HG03469 (cell line): ENCODE results near the gene UBE2E3.

Experiments
- ATAC-seq: cut with Tn5 transposase; IDR thresholded peaks from one replicate; pipeline ENCODE4 v1.9.1; 2021; ENCODE audit warnings: mild to moderate bottlenecking, moderate library complexity, moderate number of reproducible peaks; ENCODE audit not compliant: unreplicated experiment

The UBE2E3 gene

DNA sequence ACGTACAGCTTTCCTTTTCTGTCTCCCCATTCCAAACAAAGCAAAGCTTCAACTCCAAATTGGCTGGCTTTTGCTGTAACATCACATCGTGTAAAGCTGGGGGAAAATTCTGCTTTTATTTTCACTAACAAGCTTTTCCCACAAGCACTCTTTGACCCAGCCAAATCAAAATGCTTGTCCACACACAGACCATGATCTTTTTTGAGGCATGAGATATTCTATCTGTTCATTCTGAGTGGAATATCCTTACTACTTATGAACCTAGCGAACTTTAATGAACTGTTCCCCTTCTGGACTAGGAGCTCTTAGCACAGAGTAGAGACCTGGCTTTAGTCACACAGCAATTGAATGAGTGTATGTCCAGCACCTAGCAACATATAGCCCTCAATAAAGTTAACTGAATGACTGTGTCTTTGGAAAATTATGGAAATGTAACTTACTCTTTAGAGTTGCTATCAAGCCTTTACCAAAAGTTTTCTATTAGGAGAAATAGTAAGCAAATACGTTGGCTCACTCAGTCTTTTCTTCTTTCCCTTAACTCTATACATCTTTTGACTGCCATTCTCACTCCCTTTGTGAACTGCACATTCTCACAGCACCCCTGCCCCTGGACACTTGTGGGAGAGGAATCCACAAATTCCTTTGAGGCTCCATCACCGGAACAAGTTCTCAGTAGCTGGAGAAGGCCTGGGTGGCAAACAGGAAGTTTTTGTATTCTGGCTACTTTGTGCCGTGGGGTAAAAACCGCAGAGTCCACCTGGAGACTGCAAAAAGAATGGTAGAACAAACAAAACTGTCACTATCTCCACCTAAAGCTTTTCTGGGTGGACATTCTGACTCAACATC lies 1.3 kb upstream of the UBE2E3 start:
- no peak for ATAC-seq

DNA sequence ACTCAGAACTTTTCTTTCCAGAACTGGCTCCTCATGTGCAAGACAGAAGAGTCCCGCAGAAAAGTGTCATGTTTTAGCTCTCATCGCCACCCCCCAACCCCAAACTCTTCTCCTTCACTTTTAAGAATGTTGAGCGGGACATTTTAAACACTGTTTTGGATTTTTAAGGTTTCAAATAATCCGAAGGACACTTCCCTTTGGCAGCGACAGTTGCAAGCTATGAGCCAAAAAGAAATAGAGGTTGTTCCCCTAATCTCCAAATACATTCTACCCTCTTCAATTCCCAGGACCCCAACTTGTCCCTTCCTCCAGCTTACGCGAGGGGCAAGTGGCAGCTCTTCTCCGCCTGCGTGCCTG lies 678 bp upstream of the UBE2E3 start:
- no peak for ATAC-seq

DNA sequence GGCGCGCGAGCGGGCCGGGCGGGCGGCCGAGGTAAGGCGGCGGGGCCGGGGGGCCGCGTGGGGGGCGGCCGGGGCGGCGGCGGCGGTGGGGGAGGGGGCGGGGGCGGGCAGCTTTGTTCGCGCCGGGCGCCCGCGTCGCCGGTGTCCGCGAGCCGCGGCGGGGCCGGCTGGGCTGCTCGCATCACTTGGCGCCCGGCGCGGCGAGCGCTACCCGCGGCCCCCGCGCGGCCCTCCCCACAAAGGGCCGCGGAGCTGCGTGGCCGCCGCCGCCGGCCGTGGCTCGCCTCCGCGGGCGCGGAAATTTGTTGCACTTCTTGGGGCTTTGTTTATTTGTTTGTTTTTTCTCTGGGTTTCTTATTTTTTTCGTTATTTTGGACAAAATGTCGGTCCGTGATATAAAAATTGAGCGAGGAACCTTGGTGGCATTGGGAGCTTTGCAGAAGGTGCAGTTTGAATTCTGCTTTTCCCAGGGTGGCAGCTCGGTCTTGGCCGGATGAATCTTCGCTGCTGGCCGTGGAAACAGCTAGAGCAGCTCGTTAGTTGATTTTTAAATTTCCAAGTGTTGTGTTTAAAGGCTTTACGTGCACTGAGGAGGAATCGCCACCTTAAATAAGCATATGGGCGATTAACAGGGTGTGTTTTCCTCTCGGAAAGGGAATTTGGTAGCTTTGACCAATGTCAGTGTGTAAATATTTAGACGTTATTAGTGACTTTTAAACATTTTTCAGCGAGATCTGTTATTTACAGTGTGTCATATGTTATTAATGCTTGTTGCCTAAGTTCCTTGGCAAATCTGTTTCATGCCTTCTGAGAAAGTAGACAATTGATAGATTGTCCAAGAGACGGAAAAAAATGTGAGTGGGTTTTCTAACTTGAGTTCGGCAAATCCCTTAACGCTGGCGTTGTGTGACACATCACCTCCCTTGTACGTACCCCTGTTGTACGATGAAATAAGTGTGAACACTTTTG lies 822 bp downstream of the UBE2E3 start:
- ATAC-seq, result no peak

DNA sequence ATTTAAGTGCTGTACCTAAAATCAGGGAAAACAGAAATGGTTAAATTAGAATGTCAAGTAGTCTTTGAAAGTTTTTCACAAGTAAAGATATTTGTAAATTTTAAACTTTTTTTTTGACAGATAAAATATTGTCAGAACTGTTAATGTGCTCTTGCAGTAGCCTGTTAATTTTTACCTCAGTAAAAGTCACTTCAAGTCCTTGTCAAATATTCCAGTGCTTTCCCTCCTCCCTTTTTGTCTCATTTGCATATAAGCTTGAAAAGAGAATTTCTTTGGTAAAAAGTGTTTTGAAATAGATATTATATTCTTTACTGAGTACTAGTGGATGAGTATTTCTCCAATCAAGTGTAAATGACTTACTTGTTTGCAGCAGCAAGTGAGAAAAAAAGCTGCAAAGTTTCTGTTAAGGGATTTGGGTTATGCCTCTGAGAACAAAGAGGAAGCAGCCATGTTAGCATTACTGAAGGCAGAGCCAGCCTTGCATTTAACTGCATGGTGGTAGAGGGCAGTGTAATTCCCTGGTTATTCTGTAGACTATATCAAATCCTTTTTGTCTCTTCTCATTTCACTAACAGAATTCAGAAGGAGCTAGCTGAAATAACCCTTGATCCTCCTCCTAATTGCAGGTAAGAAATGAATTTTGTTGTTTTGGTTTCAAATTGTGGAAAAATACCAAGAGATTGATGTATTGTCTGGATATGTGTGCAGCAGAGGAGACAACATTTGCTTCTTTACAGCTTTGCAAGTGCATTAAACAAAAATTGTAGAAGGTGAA lies 3.2 kb downstream of the UBE2E3 start:
- ATAC-seq, result peak; percentile 39

DNA sequence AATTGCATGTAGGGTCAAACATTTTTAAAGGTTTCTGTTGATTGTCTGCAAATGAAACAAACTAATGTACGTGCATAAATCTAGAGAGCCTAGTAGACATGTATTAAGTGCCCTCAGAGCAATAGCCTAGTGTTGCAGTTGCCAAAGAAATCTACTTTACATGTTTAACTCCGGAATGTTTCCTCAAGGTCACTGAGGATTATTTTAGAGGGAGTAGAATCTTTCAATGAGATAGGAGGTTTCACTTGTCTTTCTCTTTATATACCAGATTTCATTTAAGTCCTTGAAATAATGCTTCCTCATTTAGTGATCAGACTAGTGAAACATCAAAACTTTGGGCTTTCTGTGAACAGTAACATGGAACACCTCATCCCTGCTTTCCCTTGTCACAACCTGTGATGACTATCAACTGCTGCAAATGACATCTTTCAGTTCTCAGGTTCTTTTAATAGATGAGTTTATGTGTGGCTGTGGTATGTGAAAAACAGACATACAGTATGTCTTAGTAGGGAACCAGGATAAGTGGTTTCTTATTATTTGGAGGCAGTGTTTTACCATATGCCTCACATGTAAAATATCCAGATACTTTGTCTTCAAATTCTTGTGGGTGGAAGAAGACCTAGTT lies 5.5 kb downstream of the UBE2E3 start:
- ATAC-seq, result no peak

DNA sequence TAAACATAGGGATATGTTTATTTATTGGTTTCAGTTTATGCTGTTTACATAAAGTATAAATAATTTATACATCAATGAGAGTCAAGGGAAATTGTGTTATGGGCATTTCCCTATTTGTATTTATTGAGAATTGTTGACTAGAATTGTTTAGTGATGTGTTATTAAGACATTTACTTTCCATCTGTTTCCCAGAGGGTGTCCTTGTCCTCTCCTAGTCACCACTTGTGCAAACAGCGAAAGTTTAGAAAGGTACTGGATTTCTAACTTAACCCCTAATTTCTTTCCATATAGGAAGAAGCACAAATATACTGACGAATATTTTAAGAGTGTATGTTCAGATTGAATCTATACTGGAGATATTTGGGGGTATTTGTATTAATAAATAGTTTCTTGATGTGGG lies 6.7 kb downstream of the UBE2E3 start:
- no peak for ATAC-seq

DNA sequence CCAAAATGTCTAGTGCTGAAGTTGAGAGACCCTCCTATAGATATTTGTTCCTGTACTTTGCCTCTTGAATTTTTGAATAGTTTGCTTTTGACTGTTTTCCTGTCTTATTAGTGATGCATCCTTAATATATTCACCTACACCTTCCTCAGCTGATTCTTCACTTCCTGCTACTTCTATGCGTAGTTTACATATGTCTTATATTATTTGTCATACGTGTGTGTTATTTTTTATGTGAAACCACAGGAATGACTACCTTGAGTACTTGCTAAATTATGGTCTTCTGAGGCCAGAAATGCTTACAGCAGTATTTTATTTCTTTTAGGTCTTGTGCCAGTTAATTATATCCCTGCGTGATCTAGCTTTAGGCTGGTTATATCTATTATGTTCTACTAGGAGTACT lies 9.9 kb downstream of the UBE2E3 start:
- ATAC-seq, result no peak

DNA sequence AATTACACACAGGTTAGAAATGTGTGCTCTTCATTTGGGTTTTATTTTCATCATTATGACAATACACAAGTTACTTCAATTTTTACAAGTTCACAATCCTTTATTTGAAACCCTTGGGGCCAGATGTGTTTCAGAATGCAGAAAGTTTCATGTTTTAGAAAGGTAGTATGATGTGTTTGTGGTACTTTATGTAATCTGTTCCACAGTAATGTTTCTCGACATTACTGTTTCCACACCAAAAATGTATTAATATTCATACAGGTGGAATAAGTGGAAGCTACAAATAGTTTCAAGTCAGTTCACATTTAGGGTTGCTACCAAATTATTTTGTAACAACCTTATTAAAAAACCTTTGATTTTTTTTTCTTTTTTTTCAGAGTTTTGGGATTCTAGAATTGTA lies 10.4 kb downstream of the UBE2E3 start:
- no peak for ATAC-seq

DNA sequence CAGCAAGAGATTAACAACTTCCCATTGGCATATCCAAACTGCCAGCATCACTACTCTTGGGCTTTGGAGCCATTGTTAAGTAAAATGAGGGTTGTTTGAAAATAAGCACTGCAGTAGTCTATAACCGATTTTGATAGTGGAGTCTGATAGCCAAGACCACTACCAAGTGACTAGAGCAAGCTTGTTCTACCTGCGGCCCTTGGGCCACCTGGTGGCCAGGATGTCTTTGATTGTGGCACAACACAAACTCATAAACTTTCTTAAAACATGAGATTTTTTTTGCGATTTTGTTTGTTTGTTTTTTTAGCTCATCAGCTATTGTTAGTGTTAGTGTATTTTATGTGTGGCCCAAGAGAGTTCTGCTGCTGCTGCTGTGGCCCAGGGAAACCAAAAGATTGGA lies 11.0 kb downstream of the UBE2E3 start:
- ATAC-seq, result no peak

DNA sequence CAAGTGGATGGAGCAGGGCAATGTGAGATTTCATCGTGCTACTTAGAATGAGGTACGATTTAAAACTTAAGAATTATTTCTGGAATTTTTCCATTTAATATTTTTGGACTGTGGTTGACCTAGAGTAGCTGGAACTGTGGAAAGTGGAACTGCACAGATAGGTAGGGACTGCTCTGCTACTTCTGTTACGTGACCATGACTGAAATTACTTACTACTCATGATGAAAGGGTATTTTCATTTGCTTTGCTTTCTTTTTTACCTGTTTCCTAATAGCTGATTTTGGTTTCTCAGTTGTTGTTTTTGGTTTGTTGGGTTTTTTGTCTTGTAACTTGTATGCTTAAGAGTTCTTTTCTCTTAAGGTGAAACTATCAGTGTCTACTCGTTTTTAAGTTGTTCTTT lies 11.4 kb downstream of the UBE2E3 start:
- ATAC-seq, result peak; percentile 68

DNA sequence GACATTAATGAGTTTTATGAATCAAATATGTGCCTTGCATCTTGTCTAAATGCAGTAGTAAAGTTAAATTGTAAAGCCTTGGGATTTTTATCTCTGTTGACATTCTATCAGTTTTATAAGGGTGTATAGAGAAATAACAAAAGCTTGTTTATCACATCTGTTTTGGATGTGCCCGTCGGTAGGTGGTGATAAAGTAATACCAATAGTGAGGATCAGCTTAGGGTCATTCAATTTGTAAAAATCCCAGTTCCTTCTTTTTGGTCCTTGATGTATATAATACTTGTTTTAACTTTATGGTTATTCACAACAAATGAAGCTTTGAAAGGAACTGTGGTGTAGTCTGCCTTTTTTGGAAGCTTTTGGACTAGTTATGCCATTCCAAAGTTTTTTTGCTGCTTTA lies 12.6 kb downstream of the UBE2E3 start:
- ATAC-seq, result no peak

DNA sequence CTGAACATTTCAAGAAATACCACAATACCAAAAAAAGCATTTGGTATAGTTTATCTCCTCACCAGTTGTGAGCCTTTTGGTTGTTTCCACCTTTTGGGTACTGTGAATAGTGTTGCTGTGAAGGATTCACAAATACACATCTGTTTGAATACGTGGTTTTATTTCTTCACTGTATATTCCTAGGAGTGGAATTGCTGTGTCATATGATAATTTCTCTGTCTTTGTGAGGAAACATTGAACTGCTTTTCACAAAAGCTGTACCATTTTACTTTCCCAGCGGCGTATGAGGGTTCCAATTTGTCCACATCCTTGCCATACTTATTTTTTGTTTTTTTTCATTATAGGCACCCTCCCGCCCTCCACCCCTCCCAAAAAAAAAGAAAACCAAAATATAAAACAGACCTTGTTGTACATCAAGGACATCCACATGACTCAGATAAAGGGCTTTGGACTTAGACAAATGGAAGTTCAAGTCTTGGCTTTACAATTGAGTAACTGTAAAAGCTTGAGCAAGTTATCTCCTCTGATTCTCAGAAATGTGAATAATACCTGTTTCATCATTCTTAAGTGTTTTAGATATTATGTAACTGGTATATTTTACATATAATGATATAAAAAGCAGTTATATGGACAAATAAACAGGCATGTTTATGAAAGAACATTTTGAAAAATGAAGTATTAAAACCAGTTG lies 19.0 kb downstream of the UBE2E3 start:
- ATAC-seq, result no peak

DNA sequence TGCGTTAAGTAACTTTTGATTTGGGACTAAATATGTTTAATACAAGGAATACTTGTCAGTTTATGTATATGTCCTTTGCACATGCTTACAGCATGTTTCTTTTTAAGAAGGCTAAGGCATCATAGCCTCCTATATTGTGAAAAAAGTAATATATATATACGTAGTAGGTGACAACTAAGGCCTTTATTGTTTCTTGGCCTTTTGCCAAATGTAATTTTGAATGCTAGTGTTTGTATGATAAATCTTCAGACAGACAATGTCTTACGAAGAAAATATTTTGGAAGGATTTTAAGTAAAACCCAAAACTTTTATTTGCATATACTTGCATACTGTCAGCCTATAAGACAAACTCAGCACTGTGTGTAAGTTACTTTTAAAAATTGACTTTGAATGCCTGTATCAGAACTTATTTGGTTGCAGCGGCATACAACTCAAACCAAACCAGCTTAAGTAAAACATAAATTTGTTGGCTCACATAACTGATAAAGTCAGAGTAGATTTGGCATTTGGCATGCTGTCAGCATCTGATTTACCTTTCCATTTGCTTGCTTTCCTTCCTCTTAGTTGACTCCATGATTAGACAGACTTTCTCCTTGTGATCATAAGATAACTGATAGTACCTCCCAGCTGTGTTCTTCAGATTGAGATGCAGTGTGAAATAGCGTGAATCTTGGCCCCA lies 24.4 kb downstream of the UBE2E3 start:
- no peak for ATAC-seq

DNA sequence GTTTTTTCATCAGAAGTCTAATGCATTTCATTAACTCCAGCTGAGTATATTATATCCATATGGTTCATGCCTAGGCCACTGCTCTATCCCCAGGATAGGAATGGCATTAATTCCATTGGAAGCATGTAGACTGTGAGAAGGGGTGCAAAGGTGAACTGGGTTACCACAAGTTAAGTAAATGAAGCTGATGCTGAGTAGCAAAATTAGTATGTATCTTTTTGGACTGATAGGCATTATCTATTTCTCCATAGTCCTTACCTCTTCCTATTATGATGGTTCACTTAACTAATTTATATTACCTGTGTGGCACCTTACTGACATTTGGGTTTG lies 24.9 kb downstream of the UBE2E3 start:
- no peak for ATAC-seq

DNA sequence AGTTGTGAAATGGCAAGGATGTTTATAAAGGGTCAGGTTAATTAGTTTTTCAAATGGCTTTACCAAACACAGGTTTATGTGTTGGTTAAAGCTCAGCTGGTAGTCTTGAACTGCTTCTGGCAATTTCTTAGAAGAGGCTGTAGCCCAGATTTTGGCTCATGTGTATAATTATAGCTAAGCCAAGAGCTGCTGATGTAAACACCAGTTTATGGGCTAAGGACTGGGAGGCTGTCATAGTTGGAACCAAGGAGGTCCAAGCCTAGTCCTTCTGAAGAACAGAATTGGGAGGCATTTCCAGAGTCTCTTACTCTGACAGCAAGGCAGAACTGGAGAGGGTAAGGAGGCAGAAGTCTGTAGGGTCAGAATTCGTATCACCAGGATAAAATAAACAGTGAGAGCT lies 25.4 kb downstream of the UBE2E3 start:
- no peak for ATAC-seq

DNA sequence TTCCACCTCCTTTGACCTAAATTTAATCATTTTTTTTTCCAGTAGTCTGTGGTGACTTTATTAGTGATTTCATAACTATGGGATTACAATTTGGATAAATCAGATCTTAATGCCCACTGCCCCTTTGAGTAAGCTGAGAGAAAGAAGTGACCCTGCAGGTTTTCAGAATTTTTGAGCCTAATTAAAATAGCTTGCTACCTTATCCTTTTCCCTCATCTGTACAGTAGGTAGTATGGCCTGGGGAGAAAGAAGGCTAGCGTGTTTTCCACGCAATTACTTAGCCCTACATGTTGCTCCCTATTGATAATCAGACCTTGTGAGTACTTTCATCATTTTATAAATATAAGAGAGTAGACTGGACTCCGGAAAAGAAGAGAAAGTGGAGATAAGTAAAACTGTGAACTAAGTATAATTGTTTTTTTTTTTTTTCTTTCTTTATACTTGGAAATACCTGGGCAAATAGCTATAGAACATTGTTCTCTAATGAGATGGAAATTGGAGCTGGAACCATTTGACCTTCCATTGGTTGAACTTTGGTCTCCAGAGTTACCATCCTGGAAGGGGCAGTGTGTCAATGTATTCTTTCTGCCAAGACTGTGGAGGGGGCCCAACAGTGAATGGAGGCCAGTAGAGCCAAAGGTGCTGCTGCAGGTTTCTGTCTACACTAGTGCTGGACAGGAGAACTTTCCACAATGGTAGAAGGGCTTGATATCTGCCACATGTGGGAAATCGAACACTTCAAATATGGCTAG lies 26.9 kb downstream of the UBE2E3 start:
- ATAC-seq, result no peak

DNA sequence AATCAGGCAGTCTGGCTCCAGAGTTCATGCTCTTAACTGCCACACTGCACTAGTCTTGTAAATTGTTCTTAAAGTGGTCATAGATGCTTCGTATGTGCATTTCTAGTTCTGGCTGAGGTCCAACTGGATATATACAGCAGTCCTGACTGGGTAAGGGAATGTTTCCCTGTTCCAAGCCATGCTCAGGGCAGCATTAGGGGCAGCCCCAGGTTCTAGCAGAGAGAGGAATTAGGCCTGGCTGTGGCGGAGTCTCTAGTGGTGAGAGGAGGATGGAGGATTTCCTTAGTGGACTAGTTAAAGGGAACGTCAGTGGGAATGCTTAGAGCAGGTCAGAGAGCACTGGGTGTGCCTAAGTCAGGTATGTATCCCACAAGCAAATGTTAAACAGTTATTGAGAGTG lies 28.0 kb downstream of the UBE2E3 start:
- ATAC-seq, result no peak

DNA sequence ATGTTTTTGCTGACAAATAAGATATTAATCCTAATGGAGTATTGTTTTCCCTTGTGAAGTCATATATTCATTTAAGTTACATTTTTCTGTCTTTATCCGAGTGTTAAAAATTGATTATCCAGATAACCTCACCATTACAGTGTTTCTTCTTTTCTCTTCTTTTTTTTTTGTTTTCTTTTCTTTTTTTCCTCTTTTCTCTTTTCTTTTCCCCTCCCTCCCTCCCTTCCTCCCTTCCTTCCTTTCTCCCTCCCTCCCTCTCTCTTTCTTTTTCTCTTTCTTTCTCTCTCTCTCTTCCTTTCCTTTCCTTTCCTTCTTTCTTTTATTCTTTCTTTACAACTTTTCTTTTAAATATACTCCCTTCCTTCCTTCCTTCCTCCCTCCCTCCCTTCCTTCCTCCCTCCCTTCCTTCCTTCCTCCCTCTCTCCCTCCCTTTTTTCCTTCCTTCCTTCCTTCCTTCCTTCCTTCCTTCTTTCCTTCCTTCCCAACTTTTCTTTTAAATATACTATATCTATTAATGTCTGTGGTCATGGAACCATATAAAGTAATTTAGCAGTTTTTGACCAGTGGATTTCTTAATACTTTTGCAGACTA lies 40.9 kb downstream of the UBE2E3 start:
- ATAC-seq, result no peak

DNA sequence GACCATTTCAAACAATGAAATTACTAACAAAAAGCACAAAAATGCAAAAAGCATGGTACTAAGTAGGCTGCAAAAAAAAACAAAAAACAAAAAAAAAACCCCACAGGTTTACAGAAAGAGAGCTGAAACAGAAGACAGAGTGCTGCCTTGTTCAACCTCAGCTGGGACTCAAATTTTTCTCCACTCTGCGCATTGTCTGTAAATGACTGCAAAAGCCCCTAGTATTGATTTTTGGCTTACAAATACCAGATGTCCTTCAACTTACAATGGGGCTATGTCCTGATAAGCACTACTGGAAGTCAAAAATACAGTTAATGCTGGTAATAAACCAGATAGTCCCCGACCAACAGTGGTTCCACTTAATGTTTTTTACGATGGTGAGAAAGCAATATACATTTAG lies 42.2 kb downstream of the UBE2E3 start:
- no peak for ATAC-seq
